Duodenal mucosa (tissue), 2 donors: Measurements from ENCODE around the gene MAP3K5.

Experiments
- H3K27ac ChIP-seq: one replicate; pipeline ENCODE4 v1.7.0; 2013; ENCODE audit warnings: low read depth, low read length
- H3K27me3 ChIP-seq, 2 donors: one replicate each; pipeline ENCODE4 v1.7.0; 2013; ENCODE audit warnings: low read length in 2 of 2, control low read depth in 1 of 2; ENCODE audit not compliant: insufficient read depth in 2 of 2, control insufficient read depth in 1 of 2
- H3K36me3 ChIP-seq, 2 donors: one replicate each; pipeline ENCODE4 v1.7.0; 2013; ENCODE audit warnings: low read length in 2 of 2, control low read depth in 1 of 2; ENCODE audit not compliant: insufficient read depth in 2 of 2, control insufficient read depth in 1 of 2
- H3K4me1 ChIP-seq, 2 donors: one replicate each; pipeline ENCODE4 v1.7.0; 2013; ENCODE audit warnings: low read length in 2 of 2, control low read depth in 1 of 2; ENCODE audit not compliant: insufficient read depth in 2 of 2, control insufficient read depth in 1 of 2
- H3K4me3 ChIP-seq, 2 donors: one replicate each; pipeline ENCODE4 v1.7.0; 2013; ENCODE audit warnings: low read length in 2 of 2, low read depth in 1 of 2
- H3K9ac ChIP-seq, 2 donors: one replicate each; pipeline ENCODE4 v1.7.0; 2013; ENCODE audit warnings: low read length in 2 of 2, low read depth in 1 of 2
- H3K9me3 ChIP-seq, 2 donors: one replicate each; pipeline ENCODE4 v1.7.0; 2013; ENCODE audit warnings: low read length in 2 of 2, control low read depth in 1 of 2; ENCODE audit not compliant: control insufficient read depth in 1 of 2

MAP3K5 gene

GRCh38 chr6:136656121-136656520 lies 136.2 kb downstream of the MAP3K5 start:
- Histone ChIP-seq H3K4me1 (peaks cover 0 to 4% of the 10 kb centered on the region in 2 donors), H3K4me3 (no peak overlapping the region), H3K36me3 (peaks cover 3 to 5% of the 10 kb centered on the region in 2 donors), H3K27me3 (no peaks in the 10 kb centered on the region), H3K9me3 (no peaks in the 10 kb centered on the region), H3K27ac (no peak overlapping the region), H3K9ac (no peak overlapping the region)

GRCh38 chr6:136655239-136656014 lies 136.8 kb downstream of the MAP3K5 start:
- no peak overlapping the region for H3K4me3 ChIP-seq

GRCh38 chr6:136654086-136654485 lies 138.2 kb downstream of the MAP3K5 start:
- peaks cover 0 to 4% of the 10 kb centered on the region in 2 donors for H3K4me1 ChIP-seq
- peaks cover 3 to 11% of the 10 kb centered on the region in 2 donors for H3K36me3 ChIP-seq
- no peak overlapping the region for H3K27ac ChIP-seq
- no peaks in the 10 kb centered on the region for H3K27me3 ChIP-seq
- no peak overlapping the region for H3K9ac ChIP-seq
- H3K9me3 ChIP-seq, result no peaks in the 10 kb centered on the region
- H3K4me3 ChIP-seq, result no peak overlapping the region

More at GRCh38 chr6:136655239-136656014, 136.8 kb downstream of the MAP3K5 start:
- H3K27ac ChIP-seq, result no peak overlapping the region
- peaks cover 0 to 4% of the 10 kb centered on the region in 2 donors for H3K4me1 ChIP-seq
- no peaks in the 10 kb centered on the region for H3K27me3 ChIP-seq
- no peak overlapping the region for H3K9ac ChIP-seq
- peaks cover 3 to 5% of the 10 kb centered on the region in 2 donors for H3K36me3 ChIP-seq
- no peaks in the 10 kb centered on the region for H3K9me3 ChIP-seq

GRCh38 chr6:136652656-136653055 lies 139.6 kb downstream of the MAP3K5 start:
- H3K36me3 ChIP-seq, result peaks cover 3 to 8% of the 10 kb centered on the region in 2 donors
- no peaks in the 10 kb centered on the region for H3K27me3 ChIP-seq
- peaks cover 4 to 11% of the 10 kb centered on the region in 2 donors for H3K4me1 ChIP-seq
- no peak overlapping the region for H3K27ac ChIP-seq
- no peak overlapping the region for H3K4me3 ChIP-seq
- no peaks in the 10 kb centered on the region for H3K9me3 ChIP-seq
- H3K9ac ChIP-seq, result no peak overlapping the region

GRCh38 chr6:136651982-136652381 lies 140.3 kb downstream of the MAP3K5 start:
- Histone ChIP-seq H3K27me3 (no peaks in the 10 kb centered on the region), H3K36me3 (peaks cover 3 to 6% of the 10 kb centered on the region in 2 donors), H3K9ac (no peak overlapping the region), H3K9me3 (no peaks in the 10 kb centered on the region), H3K27ac (no peak overlapping the region), H3K4me3 (no peak overlapping the region), H3K4me1 (peaks cover 10 to 14% of the 10 kb centered on the region in 2 donors)

GRCh38 chr6:136647363-136647852 lies 144.9 kb downstream of the MAP3K5 start:
- Histone ChIP-seq H3K4me3 (peak overlapping the region; percentile 5 to 50), H3K9me3 (no peaks in the 10 kb centered on the region), H3K4me1 (peaks cover 14 to 27% of the 10 kb centered on the region in 2 donors), H3K9ac (peak overlapping the region in 1 of 2 donors; percentile 9), H3K36me3 (peaks cover 0 to 6% of the 10 kb centered on the region in 2 donors), H3K27ac (peak overlapping the region; percentile 39), H3K27me3 (no peaks in the 10 kb centered on the region)

- Histone ChIP-seq H3K9me3 (no peaks in the 10 kb centered on the region), H3K4me3 (no peak overlapping the region), H3K27ac (no peak overlapping the region), H3K9ac (no peak overlapping the region), H3K27me3 (no peaks in the 10 kb centered on the region), H3K4me1 (peaks cover 14 to 27% of the 10 kb centered on the region in 2 donors), H3K36me3 (peaks cover 0 to 6% of the 10 kb centered on the region in 2 donors)
Measured at GRCh38 chr6:136646377-136646776, 145.9 kb downstream of the MAP3K5 start.

GRCh38 chr6:136644597-136644952 lies 147.7 kb downstream of the MAP3K5 start:
- Histone ChIP-seq H3K9ac (peak overlapping the region in 1 of 2 donors; percentile 13), H3K27ac (peak overlapping the region; percentile 11), H3K4me1 (peaks cover 14 to 27% of the 10 kb centered on the region in 2 donors)

GRCh38 chr6:136643850-136644596 lies 148.3 kb downstream of the MAP3K5 start:
- Histone ChIP-seq H3K27ac (peak overlapping the region; percentile 11), H3K9ac (peak overlapping the region in 1 of 2 donors; percentile 13), H3K4me3 (no peak overlapping the region), H3K9me3 (no peaks in the 10 kb centered on the region), H3K4me1 (peaks cover 14 to 27% of the 10 kb centered on the region in 2 donors), H3K27me3 (no peaks in the 10 kb centered on the region), H3K36me3 (peaks cover 0 to 4% of the 10 kb centered on the region in 2 donors)

More at GRCh38 chr6:136644597-136644952, 147.7 kb downstream of the MAP3K5 start:
- H3K4me3 ChIP-seq, result no peak overlapping the region
- no peaks in the 10 kb centered on the region for H3K27me3 ChIP-seq
- H3K9me3 ChIP-seq, result no peaks in the 10 kb centered on the region
- peaks cover 3 to 4% of the 10 kb centered on the region in 2 donors for H3K36me3 ChIP-seq
